ENCODE data around the gene R3HDML. TPM values are rescaled to one million over a fixed set of nuclear protein-coding genes. Genes with fewer than 3 reads are reported as not detected.

The R3HDML gene
- total and polyA plus RNA-seq, 2 of the 13 experiments (the other 11 are each of a cell fraction or from before 2014, with no cell fraction given) = not detected

- TF ChIP-seq GLI4 (CRISPR knock-in tag; IDR thresholded peaks at IDR 0.05; ENCODE audit: borderline replicate concordance) (no peak), ZNF563 (CRISPR knock-in tag; IDR thresholded peaks at IDR 0.05) (no peak), LCORL (IDR thresholded peaks at IDR 0.05) (no peak), LCORL (CRISPR knock-in tag; IDR thresholded peaks at IDR 0.05) (no peak), ZNF724P (CRISPR knock-in tag; IDR thresholded peaks at IDR 0.05; ENCODE audit: borderline replicate concordance) (0 out of 2 replicates have a peak, but pooled peaks have one; percentile 52), ZNF124 (CRISPR knock-in tag; IDR thresholded peaks at IDR 0.05) (no peak), ZNF607 (CRISPR knock-in tag; IDR thresholded peaks at IDR 0.05; ENCODE audit: borderline replicate concordance) (peak; percentile 73; the same call in 1 of the 2 replicates), E2F1 (CRISPR knock-in tag; IDR thresholded peaks at IDR 0.05) (no peak), ZNF251 (CRISPR knock-in tag; IDR thresholded peaks at IDR 0.05) (0 out of 2 replicates have a peak, but pooled peaks have one; percentile 70), XRCC5 (optimal IDR thresholded peaks at IDR 0.05; ENCODE audit: low read length) (peak; percentile 94), MED8 (CRISPR knock-in tag; IDR thresholded peaks at IDR 0.05; ENCODE audit: insufficient replicate concordance) (no peak), HNF1B (CRISPR knock-in tag; IDR thresholded peaks at IDR 0.05) (peak; percentile 81), ARID3A (IDR thresholded peaks at IDR 0.05; ENCODE audit: low read depth, low read length) (peak; percentile 65; the same call in 1 of the 2 replicates), ZNF784 (CRISPR knock-in tag; IDR thresholded peaks at IDR 0.05; ENCODE audit: borderline replicate concordance) (peak; percentile 40; the same call in 1 of the 2 replicates), RFX5 (IDR thresholded peaks at IDR 0.05; ENCODE audit: low read depth, low read length) (0 out of 2 replicates have a peak, but pooled peaks have one; percentile 22), ZNF274 (CRISPR knock-in tag; IDR thresholded peaks at IDR 0.05) (0 out of 2 replicates have a peak, but pooled peaks have one; percentile 53)
- TF ChIP-seq, protein P1, sequence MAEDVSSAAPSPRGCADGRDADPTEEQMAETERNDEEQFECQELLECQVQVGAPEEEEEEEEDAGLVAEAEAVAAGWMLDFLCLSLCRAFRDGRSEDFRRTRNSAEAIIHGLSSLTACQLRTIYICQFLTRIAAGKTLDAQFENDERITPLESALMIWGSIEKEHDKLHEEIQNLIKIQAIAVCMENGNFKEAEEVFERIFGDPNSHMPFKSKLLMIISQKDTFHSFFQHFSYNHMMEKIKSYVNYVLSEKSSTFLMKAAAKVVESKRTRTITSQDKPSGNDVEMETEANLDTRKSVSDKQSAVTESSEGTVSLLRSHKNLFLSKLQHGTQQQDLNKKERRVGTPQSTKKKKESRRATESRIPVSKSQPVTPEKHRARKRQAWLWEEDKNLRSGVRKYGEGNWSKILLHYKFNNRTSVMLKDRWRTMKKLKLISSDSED (CRISPR knock-in tag; IDR thresholded peaks at IDR 0.05) = no peak
- TF ChIP-seq, protein P2, sequence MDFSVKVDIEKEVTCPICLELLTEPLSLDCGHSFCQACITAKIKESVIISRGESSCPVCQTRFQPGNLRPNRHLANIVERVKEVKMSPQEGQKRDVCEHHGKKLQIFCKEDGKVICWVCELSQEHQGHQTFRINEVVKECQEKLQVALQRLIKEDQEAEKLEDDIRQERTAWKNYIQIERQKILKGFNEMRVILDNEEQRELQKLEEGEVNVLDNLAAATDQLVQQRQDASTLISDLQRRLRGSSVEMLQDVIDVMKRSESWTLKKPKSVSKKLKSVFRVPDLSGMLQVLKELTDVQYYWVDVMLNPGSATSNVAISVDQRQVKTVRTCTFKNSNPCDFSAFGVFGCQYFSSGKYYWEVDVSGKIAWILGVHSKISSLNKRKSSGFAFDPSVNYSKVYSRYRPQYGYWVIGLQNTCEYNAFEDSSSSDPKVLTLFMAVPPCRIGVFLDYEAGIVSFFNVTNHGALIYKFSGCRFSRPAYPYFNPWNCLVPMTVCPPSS (IDR thresholded peaks at IDR 0.05) = no peak
These were observed 47.7 kb downstream of the R3HDML start (continued) for GRCh38 chr20:44384423-44385027.

Measured in HepG2 (cell line).